ENCODE data around the gene SLC7A6. TPM values are rescaled to one million over a fixed set of nuclear protein-coding genes. Genes with fewer than 3 reads are reported as not detected.
A peak's percentile ranks its signal among the peaks of the same experiment; 100 is the strongest.

Gene SLC7A6
- polyA plus RNA-seq, 1 experiment = 27.4 TPM

- no peaks in the 10 kb centered on the region for H3K9me3 ChIP-seq (ENCODE audit: control insufficient read depth, insufficient read depth, low read length)
- CTCF ChIA-PET = interaction anchor here (0.5 to 0.8 kb wide), 4 partner anchors 17 to 46 kb away, joined by 3 read pairs; partner anchors contain the start of gene SLC7A6
- DNase-seq (ENCODE audit: low read depth, low spot score) = no peak
- H3K27me3 ChIP-seq (ENCODE audit: control insufficient read depth, insufficient read depth, low read length) = no peaks in the 10 kb centered on the region
- peak overlapping the region; percentile 31 for H3K27ac ChIP-seq (ENCODE audit: low read depth, low read length)
- TF ChIP-seq CTCF (IDR thresholded peaks at IDR 0.05; ENCODE audit: low read depth, low read length) = no peak
- POLR2A ChIA-PET = interaction anchor here (1.6 kb wide), 1 partner anchor 19 kb away, joined by 8 read pairs; the partner anchor contains the start of gene SLC7A6
- H3K4me3 ChIP-seq (ENCODE audit: low read depth, low read length) = no peak overlapping the region
These were observed 19.0 kb downstream of the SLC7A6 start for GRCh38 chr16:68283346-68283745.

- ChIA-PET CTCF (interaction anchor here (0.6 to 0.8 kb wide), 4 partner anchors 20 to 45 kb away, joined by 3 read pairs; partner anchors contain the start of gene SLC7A6), POLR2A (interaction anchor here (1.6 kb wide), 1 partner anchor 20 kb away, joined by 8 read pairs; the partner anchor contains the start of gene SLC7A6)
- DNase-seq (ENCODE audit: low read depth, low spot score) = no peak
- H3K9me3 ChIP-seq (ENCODE audit: control insufficient read depth, insufficient read depth, low read length) = no peaks in the 10 kb centered on the region
- peak overlapping the region; percentile 31 for H3K27ac ChIP-seq (ENCODE audit: low read depth, low read length)
- no peak overlapping the region for H3K4me3 ChIP-seq (ENCODE audit: low read depth, low read length)
- TF ChIP-seq CTCF (IDR thresholded peaks at IDR 0.05; ENCODE audit: low read depth, low read length) = no peak
- no peaks in the 10 kb centered on the region for H3K27me3 ChIP-seq (ENCODE audit: control insufficient read depth, insufficient read depth, low read length)
These were observed 19.7 kb downstream of the SLC7A6 start for GRCh38 chr16:68283801-68284598.

- no peak overlapping the region for H3K27ac ChIP-seq (ENCODE audit: low read depth, low read length)
- no peaks in the 10 kb centered on the region for H3K27me3 ChIP-seq (ENCODE audit: control insufficient read depth, insufficient read depth, low read length)
- H3K9me3 ChIP-seq (ENCODE audit: control insufficient read depth, insufficient read depth, low read length) = no peaks in the 10 kb centered on the region
- CTCF ChIA-PET = interaction anchor here (0.9 to 2.1 kb wide), 2 partner anchors 21 to 23 kb away, joined by 4 to 8 read pairs; partner anchors contain the start of gene SLC7A6
- H3K4me3 ChIP-seq (ENCODE audit: low read depth, low read length) = no peak overlapping the region
- DNase-seq (ENCODE audit: low read depth, low spot score) = no peak
- POLR2A ChIA-PET = no interaction called here
- no peak for TF ChIP-seq CTCF (IDR thresholded peaks at IDR 0.05; ENCODE audit: low read depth, low read length)
These were observed 20.5 kb downstream of the SLC7A6 start for GRCh38 chr16:68284847-68285246.

GRCh38 chr16:68285683-68286082 is 21.4 kb downstream of the SLC7A6 start:
- Histone ChIP-seq H3K4me3 (ENCODE audit: low read depth, low read length) (no peak overlapping the region), H3K9me3 (ENCODE audit: control insufficient read depth, insufficient read depth, low read length) (no peaks in the 10 kb centered on the region), H3K27me3 (ENCODE audit: control insufficient read depth, insufficient read depth, low read length) (no peaks in the 10 kb centered on the region), H3K27ac (ENCODE audit: low read depth, low read length) (no peak overlapping the region)
- DNase-seq (ENCODE audit: low read depth, low spot score) = no peak
- ChIA-PET POLR2A (interaction anchor here (0.7 to 1.0 kb wide), 2 partner anchors 11 to 63 kb away, joined by 3 to 10 read pairs; no protein-coding TSS in a partner anchor), CTCF (interaction anchor here (0.7 to 2.1 kb wide), 4 partner anchors 22 to 109 kb away, joined by 3 to 8 read pairs (median 4); partner anchors contain the start of gene SLC7A6)
- no peak for TF ChIP-seq CTCF (IDR thresholded peaks at IDR 0.05; ENCODE audit: low read depth, low read length)
